NB4 (cell line): ENCODE measurements around the gene CLMP.

Source experiments
- CTCF ChIP-seq: IDR thresholded peaks from one replicate; pipeline ENCODE4 v1.5.1; 2012; ENCODE audit warnings: low read depth, low read length
- MYC ChIP-seq: IDR thresholded peaks from 2 replicates; pipeline ENCODE4 v1.6.1; 2011; ENCODE audit warnings: low read depth, low read length

GRCh38 chr11:123046473-123047259 lies 148.4 kb downstream of the CLMP start:
- TF ChIP-seq CTCF, result no peak
- no peak for TF ChIP-seq MYC
